Omental fat pad (tissue), 4 donors: Measurements from ENCODE around the gene ABCC1. TPM values are rescaled to one million over a fixed set of nuclear protein-coding genes. Genes with fewer than 3 reads are reported as not detected.
A peak's percentile ranks its signal among the peaks of the same experiment; 100 is the strongest.

Source experiments
- ATAC-seq: fragments of 150-250 bp; one replicate; pipeline ENCODE4 v1.9.1; 2016; ENCODE audit warnings: mild to moderate bottlenecking, moderate library complexity; ENCODE audit not compliant: low FRiP score
- DNase-seq: peaks from one replicate; pipeline ENCODE4 v3.0.0-alpha.2; 2019; ENCODE audit warnings: low spot score
- total RNA-seq, 4 donors: library from RNA; depleted of rRNA; stranded (reverse); fragments of >200 nt; gene quantifications; one replicate each; pipeline ENCODE4 v1.1.0, GENCODE V29; 2016
- TF ChIP-seq, protein P1 (sequence below), 3 donors: fragments of 450-650 bp; IDR thresholded peaks; one replicate each; pipeline ENCODE4 v1.5.1; 2016 to 2017; ENCODE audit warnings: antibody characterized with exemption in 3 of 3, mild to moderate bottlenecking in 3 of 3, moderate library complexity in 2 of 3

The ABCC1 gene
- total RNA-seq, 4 donors from 2014 or later = 21.8 to 53.2 (median 36.3) TPM

GRCh38 chr16:16067127-16067526 lies 117.7 kb downstream of the ABCC1 start:
- DNase-seq (no peak), ATAC-seq (no peak)
- TF ChIP-seq, protein P1, sequence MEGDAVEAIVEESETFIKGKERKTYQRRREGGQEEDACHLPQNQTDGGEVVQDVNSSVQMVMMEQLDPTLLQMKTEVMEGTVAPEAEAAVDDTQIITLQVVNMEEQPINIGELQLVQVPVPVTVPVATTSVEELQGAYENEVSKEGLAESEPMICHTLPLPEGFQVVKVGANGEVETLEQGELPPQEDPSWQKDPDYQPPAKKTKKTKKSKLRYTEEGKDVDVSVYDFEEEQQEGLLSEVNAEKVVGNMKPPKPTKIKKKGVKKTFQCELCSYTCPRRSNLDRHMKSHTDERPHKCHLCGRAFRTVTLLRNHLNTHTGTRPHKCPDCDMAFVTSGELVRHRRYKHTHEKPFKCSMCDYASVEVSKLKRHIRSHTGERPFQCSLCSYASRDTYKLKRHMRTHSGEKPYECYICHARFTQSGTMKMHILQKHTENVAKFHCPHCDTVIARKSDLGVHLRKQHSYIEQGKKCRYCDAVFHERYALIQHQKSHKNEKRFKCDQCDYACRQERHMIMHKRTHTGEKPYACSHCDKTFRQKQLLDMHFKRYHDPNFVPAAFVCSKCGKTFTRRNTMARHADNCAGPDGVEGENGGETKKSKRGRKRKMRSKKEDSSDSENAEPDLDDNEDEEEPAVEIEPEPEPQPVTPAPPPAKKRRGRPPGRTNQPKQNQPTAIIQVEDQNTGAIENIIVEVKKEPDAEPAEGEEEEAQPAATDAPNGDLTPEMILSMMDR (IDR thresholded peaks at IDR 0.05) = no peak

- TF ChIP-seq, protein P1 (IDR thresholded peaks at IDR 0.05) = no peak
- ATAC-seq (no peak), DNase-seq (no peak)
These were observed 122.3 kb downstream of the ABCC1 start for GRCh38 chr16:16071631-16072244.

GRCh38 chr16:16073001-16073545 lies 123.7 kb downstream of the ABCC1 start:
- TF ChIP-seq, protein P1 (IDR thresholded peaks at IDR 0.05) = no peak
- DNase-seq (no peak), ATAC-seq (no peak)

DNA sequence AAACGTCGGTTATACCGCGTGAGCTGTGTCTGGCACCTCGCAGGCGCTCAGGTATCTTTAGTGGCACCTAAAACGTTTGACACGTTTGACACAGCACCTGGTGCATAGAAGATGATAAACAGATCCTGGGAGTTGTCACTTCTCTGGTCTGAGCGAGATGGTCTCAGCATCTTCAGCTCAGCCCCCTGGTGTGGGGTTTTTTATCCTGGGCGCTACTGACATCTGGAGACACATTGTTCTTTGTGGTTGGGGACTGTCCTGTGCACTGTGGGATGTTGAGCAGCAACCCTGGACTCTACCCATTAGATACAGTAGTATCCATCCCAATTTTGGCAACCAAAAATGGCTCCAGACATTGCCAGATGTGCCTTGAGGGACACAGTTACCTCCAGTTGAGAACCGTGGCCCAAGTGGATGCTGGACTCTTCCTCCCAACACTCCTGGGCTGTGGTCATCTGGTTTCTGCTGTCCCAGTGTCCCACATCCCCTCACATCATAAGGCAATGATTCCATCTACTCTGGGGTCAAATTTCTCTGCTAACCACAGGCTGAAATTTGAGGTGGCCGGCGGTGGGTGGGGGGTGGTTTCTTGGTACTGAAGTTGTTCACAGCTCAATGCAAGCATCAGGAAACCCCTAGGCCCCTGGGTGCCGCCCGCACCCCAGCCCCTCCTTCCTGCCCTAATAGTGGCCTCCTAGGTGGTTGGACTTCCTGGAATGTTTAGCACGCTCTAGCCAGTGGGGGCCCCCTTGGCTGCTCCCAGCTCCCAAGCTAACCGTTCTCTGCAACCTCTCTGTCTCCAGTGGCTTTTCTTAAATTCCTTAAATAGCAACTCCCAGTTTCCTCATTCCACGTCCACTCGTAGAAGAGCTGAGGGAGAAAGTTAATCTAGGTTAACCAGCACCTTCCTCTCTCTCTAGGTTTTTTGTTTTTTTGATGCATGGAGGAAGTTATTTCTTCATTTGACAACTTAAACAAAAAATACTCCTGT lies 124.8 kb downstream of the ABCC1 start:
- DNase-seq (no peak), ATAC-seq (peak; percentile 47)

GRCh38 chr16:16075488-16076422 lies 126.3 kb downstream of the ABCC1 start:
- DNase-seq (no peak), ATAC-seq (peak; percentile 16)
- TF ChIP-seq, protein P1 (IDR thresholded peaks at IDR 0.05) = no peak

More for the DNA sequence above, 124.8 kb downstream of the ABCC1 start:
- TF ChIP-seq, protein P1 (IDR thresholded peaks at IDR 0.05) = no peak

DNA sequence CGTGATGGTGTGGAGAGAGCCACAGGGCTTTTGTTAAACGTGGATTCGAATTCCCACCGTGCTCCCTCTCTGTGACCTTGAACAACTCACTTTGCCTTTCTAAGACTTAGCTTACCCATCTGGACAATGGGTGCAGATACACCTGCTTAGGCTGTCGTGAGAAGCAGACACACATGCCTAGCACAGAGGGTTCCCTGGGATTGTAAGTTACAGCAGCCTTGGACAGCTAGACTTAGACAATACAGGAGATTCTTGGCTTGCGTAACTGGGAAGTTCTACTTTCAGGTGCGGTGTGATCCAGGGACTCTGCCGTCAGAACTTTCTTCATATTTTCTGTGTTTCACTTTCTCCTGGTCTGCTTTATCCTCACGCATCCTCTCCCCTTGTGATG lies 127.0 kb downstream of the ABCC1 start:
- no peak for DNase-seq
- no peak for ATAC-seq

More for the DNA sequence above, 127.0 kb downstream of the ABCC1 start:
- TF ChIP-seq, protein P1 (IDR thresholded peaks at IDR 0.05) = no peak
